HG02970 (cell line): ENCODE data around the gene FBXO15.

Source experiments
- ATAC-seq: cut with Tn5 transposase; IDR thresholded peaks from one replicate; pipeline ENCODE4 v1.9.1; 2021; ENCODE audit warnings: mild to moderate bottlenecking, moderate library complexity, moderate number of reproducible peaks; ENCODE audit not compliant: unreplicated experiment, low FRiP score

Gene FBXO15

GRCh38 chr18:74116633-74117554 is 30.7 kb downstream of the FBXO15 start:
- ATAC-seq = no peak

- ATAC-seq = no peak
Measured at GRCh38 chr18:74115046-74115445, 32.6 kb downstream of the FBXO15 start.

- ATAC-seq = no peak
Measured at GRCh38 chr18:74114116-74114515, 33.5 kb downstream of the FBXO15 start.

DNA sequence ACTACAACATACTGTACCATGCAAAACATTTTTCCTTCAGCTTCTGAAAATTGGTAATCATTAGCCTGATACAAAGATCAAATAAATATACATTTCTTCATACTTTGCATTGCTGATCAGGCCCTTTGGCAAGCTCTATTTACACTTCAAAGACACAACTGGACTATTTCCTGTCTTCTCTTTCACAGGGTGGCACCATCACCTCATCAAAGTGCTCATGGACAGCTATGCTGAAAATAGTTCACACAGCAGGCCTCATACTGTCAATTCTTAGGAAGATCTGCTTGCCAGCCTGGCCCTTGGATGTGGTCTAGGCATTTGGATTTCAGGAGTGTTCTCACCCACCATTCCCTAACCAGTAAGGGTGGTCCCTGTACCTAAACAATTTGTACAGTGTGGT is 33.9 kb downstream of the FBXO15 start:
- ATAC-seq = no peak

DNA sequence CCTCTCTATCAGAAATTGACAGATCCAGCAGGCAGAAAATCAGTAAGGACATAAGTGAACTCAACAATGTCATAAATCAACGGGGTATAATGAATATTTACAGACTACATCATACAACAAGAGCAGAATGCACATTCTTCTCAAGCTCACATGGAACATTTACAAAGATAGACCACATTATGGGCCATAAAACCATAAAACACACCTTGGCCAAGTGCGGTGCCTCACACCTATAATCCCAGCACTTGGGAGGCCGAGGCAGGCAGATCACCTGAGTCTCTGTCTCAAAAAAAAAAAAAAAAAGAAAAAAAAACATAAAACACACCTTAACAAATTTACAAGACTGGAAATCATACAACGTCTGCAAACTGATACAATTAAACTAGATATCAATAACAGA is 36.7 kb downstream of the FBXO15 start:
- ATAC-seq = no peak

- ATAC-seq = no peak
Measured at GRCh38 chr18:74110149-74110548, 37.5 kb downstream of the FBXO15 start.

DNA sequence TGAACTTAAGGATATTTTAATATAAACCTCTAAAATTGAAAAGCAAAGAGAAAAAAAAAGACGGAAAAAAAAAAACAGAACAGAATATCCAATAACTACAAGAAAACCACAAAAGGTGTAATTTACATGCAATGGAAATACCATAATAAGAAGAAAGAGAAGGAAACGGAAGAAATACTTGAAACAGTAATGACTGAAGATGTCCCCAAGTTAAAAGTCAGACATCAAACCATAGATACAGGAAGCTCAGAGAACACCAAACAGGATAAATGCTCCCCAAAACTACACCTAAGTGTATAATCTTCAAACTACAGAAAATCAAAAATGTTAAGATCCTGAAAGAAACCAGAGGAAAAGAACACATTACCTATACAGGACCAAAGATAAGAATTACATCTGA is 39.2 kb downstream of the FBXO15 start:
- no peak for ATAC-seq

DNA sequence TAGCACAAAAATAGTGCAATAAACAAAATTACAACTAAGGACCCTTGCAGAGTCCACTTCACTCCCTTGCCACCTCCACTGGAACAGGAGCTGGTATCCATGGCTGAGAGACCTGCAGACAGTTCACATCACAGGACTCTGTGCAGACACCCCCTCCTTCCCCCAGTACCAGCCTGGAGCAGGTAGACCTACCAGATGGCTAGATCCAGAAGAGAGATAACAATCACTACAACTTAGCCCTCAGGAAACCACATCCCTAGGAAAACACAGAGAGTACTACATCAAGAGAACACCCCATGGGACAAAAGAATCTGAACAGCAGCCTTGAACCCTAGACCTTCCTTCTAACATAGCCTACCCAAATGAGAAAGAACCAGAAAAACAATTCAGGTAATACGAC is 49.8 kb downstream of the FBXO15 start:
- no peak for ATAC-seq

DNA sequence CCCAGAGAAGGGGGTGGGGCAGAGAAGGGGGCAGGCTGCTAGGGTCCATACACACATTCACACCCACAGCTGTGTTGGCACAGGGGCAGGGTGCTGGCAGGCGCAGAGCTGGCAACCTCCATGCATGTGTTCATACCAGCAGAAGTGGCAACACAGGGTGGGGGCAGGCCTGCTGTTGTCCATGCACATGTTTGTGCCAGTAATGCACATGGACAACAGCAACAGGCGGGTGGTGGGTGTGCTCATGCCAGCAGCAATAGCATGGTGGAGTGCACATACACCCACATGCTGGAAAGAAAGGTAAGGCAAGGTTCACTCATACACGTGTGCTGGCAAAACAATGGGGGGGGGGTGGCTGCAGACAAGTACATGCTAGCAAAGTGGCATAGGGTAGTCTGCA is 54.7 kb downstream of the FBXO15 start:
- ATAC-seq = no peak

- ATAC-seq = no peak
Measured at GRCh38 chr18:74084184-74084855, 63.3 kb downstream of the FBXO15 start.

DNA sequence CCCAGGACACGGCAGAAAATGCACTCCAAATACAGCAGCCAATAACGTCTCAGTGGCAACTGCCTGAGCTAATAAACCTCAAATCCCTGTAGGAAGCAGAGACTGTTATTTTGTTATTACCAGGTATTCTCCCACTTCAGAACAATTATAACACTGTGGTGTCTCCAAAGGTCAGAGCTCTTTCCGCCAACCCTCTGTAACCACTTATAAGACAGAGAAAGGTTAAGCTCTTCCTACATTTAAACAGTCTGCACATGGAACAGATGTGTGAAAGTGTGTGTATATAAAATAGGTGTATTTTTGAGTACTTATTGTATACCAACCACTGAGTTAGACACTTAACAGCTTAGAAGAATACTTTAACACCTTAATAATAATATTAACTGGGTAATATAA is 64.1 kb downstream of the FBXO15 start:
- no peak for ATAC-seq

DNA sequence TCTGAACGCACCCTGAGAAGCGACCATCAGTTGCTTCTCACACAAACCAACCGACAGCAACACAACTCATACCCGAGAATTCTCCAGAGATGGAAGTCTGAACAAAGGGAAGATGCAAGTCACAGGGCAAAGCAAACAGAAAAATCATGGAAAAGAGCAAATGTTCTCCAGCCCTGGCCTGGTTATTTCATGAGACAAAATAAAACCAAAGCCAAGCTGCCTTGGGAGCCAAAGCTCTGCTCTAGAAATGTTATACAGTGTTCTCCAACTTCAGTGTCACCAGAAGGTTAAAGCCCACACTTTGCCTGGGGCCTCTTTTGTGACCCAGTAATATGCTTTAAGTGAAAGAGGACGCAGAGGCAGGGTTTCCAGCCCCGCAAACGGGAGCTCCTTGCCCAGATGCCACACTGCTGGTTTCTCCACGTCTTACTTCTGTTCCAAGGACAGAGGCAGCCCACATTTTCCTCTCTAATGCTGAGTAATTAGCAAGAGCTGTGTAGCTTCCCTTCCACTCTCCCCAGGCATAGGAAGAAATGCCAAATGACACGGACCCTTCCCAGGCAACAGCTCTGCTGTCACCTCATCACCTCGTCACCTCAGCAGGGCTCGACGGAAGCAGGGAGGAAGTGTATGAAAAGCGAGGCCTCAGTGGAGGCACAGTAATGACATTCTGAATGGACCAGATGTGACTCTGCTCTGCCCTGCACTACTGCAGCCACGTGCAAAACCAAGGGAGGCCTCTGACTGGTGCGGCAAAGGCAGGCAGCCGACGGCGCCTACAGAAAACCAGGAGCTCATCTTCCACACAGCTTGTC is 64.7 kb downstream of the FBXO15 start:
- no peak for ATAC-seq

DNA sequence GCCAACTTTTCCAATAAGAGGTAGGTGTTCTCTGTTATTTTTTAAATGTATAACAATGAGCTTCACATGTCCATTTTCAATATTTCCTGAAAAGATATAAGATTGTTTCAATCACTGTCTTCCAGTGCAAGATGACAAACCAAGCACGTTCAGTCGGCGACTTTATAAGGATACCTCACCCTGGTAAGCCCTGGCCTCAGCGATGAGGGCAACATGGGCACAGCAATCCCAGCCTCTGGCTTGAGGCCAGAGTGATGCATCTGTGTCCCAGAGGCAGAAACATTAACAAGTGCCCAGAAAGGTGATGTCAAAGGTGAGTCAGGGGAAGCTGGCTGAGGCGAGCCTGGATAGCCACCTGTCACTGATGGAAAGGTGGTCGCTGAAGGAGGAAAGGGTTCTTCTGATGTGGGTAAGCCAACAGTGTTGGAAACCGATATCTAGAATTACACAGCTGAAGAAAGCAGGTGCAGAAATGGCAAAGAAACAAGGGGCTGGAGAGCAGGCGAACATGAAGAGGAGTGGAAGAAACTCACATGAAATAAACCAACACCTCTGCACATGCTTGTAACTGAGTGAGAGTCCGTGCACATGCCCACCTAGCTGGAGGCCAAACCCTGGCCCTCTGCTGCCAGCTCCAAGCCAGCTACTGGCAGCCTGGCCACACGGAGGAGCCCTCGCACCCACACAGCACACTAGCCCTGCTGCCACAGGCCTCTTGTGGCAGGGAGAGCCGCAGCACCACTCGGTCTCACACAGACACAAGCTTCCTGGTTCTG is 65.5 kb downstream of the FBXO15 start:
- peak; percentile 78 for ATAC-seq

DNA sequence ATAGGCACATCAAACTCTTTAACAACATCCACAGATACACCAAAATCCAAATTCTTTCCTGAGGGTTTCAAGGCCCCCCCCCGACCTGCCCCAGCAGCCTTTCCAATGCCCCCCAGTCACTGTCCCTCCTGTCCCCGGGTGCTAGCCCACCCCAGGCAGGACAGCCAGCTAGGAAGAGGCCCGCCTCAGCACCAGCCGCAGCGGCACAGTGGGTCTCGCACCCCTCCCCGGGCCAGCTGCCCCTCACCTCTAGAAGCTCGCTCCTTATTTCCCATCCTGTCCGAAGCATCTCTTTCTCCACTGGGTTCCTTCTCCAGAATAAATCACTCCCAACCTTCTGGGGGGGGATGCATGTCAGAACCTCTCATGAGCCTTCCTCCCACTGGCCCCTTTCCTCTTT is 69.4 kb downstream of the FBXO15 start:
- ATAC-seq = no peak

DNA sequence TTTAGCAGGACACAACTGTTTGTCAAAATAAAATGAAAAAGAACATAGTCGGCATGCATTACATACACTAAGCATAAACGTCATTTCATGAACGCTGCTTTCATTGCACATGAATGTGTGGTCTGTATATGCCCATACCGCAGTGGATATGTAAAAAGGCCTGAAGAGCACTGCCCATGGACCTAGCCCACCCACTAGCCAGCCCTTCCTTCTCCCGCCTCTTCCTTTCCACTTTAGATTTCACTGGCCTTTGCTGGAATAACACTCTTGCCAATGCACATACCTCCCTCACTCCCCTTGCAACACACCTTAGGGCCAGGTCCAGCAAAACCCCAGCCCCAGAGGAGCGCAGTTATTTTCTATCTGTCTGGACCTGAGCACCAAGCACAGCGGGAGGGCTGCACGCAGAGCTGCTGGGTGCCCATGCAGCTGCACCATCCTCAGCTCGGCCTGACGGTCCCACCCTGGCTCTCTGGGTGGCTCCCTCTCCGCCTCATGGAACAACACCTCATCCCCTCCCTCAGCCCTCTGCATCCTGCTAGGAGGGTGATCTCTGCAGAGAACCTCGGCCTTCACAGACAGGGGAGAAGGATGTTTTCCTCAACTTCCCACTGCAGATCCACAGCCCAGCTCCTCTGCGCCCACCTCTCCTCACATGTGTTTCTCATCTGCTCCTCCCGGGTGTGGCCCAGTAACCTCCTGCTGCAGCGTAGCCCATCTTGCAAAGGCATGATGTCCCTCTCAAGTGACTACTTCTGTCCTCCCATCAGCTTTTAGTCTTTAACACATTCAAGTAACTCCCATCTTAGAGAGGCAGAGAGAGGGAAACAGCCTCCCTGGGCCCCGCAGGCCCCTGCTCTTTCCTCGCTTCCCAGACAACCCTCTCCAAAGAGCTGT is 72.7 kb downstream of the FBXO15 start:
- no peak for ATAC-seq

DNA sequence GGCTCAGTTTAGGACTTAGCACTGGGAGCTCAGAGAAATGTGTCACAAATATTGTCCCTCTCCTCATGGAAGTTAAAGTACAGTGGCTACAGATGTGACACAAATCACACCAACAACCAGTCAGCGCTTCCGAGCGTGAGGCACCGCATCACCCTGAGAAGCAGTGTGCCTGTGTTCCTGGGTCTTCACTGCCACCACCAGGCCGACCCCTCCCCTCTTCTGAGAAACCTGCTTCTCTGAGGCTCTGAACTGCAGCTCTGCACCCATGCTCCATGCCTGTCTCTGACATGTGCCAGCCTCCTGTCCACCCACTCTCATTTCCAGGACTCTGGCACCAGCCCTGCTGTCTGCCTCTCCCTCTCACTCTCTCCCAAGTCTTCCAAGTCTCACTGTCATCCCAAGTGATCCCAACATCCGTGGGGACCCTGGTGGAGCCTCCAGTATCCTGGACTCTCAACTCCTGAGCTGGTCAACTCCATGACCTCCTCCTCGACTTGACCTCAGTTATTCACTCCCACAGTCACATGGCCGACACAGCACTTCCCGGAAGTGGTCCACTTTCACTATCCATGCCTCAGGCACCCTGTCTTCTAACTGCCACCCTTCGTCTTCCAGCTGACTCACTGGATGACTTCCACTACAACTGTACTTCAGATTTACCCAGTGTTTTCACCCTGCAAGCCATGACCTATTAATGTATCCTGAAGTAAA is 73.5 kb downstream of the FBXO15 start:
- no peak for ATAC-seq

GRCh38 chr18:74069178-74070050 is 78.2 kb downstream of the FBXO15 start:
- no peak for ATAC-seq

- no peak for ATAC-seq
Measured at GRCh38 chr18:74068296-74068695, 79.3 kb downstream of the FBXO15 start.
